Thoracic aorta (tissue), 2 donors: Measurements from ENCODE around the gene DIP2C. TPM values are rescaled to one million over a fixed set of nuclear protein-coding genes. Genes with fewer than 3 reads are reported as not detected.

Experiments
- ATAC-seq: fragments of 150-250 bp; one replicate; pipeline ENCODE4 v1.8.0; 2017; ENCODE audit warnings: low read depth; ENCODE audit not compliant: insufficient number of reproducible peaks, low FRiP score
- DNase-seq: peaks from one replicate; pipeline ENCODE4 v3.0.0-alpha.2; 2020; ENCODE audit warnings: low spot score
- H3K27ac ChIP-seq, 2 donors: fragments of 200-600 bp; sonication (generic); 1 replicate in 1 of 2; 2 replicates in 1 of 2; pipeline ENCODE4 v1.5.1; 2016; ENCODE audit warnings: mild to moderate bottlenecking in 2 of 2, moderate library complexity in 2 of 2
- H3K27me3 ChIP-seq: fragments of 200-600 bp; sonication (generic); replicated peaks from 2 replicates; pipeline ENCODE4 v1.6.0; 2016; ENCODE audit warnings: mild to moderate bottlenecking; ENCODE audit not compliant: insufficient read depth
- H3K36me3 ChIP-seq: fragments of 200-600 bp; sonication (generic); one replicate; pipeline ENCODE4 v1.5.1; 2016
- H3K4me1 ChIP-seq, 2 donors: fragments of 200-600 bp; sonication (generic); 1 replicate in 1 of 2; 2 replicates in 1 of 2; pipeline versions ENCODE4 v1.5.1 to v1.6.0; 2016; ENCODE audit warnings: low read depth in 2 of 2, mild to moderate bottlenecking in 1 of 2; ENCODE audit not compliant: control insufficient read depth in 1 of 2
- H3K4me3 ChIP-seq: fragments of 200-600 bp; sonication (generic); 2 replicates; pipeline ENCODE4 v1.5.1; 2016; ENCODE audit warnings: mild to moderate bottlenecking
- H3K9me3 ChIP-seq: fragments of 200-600 bp; sonication (generic); 2 replicates; pipeline ENCODE4 v1.5.1; 2016
- CTCF ChIP-seq: fragments of 200-600 bp; sonication (generic); IDR thresholded peaks from one replicate; pipeline ENCODE4 v1.5.1; 2019; ENCODE audit warnings: antibody characterized with exemption
- total RNA-seq, 2 donors: library from RNA; depleted of rRNA; stranded (reverse); fragments of >200 nt; gene quantifications; one replicate each; pipeline versions ENCODE4 v1.1.0 to v1.2.3, GENCODE V29; 2016

Gene DIP2C
- total RNA-seq, 2 donors from 2014 or later = 36.8 to 44.0 TPM

DNA sequence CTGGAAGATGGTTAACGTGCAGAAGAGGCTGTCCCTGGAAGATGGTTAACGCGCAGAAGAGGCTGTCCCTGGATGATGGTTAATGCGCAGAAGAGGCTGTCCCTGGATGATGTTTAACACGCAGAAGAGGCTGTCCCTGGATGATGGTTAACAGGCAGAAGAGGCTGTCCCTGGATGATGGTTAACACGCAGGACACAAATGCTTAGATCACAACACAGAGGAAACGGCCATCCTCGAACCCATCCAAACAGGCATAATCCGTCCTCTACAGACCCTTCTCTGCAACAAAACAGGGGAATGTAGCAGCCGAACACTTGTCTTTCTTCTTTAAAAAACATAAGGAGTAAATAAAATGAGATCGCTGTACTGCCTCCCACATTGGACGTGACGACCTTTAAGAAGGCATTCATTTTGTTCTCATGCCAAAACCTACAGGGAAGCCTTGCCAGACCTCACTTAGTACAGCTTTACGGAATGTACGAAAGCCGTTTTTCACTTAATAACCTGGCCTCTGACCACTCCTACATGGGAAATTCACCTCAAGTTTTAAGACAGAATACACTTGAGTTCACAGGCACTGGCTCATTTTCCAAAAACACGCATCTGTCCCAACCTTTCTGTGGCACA lies 309.0 kb downstream of the DIP2C start:
- no peak for DNase-seq
- TF ChIP-seq CTCF = no peak

DNA sequence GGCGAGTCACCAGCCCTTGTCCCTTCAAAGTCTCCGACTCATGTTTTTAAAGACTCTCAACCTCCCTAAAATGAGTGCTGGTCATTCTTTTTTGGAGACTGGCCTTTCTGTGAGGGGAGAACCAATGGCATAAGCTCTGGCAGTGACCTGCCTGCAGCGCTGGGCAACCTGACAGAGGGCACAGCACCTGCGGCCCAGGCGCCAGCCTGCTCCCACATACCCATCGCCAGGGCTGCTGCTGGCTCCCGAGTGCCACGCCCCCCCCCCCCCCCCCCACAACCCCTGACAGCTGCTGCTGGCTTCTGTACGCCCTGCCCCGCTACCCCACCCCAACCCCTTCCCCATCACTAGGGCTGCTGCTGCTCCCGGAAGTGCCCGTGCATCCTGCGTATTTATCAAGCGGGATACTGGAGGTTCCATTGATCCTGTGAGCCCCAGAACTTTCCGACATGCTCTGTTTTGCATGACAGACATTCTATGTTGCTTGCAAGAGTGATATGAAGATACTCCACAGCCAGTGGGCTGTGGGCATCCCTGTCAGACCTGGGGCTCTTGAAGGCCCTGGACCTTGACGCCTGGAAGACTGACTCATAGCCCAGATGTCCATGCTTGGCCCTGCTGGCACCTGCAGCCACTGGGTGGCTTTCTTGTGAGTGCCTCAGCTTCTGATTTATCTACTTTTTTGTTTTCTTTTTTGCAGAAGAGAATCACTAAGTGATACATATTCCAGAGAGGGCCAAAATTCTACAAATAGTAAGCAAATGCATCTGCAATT lies 310.4 kb downstream of the DIP2C start:
- DNase-seq = no peak

More for the DNA sequence above, 309.0 kb downstream of the DIP2C start:
- Histone ChIP-seq H3K4me3 (peak overlapping the region; percentile 10), H3K27me3 (no peaks in the 10 kb centered on the region), H3K27ac (no peak overlapping the region), H3K36me3 (peaks cover 9% of the 10 kb centered on the region), H3K4me1 (peaks cover 0 to 22% of the 10 kb centered on the region in 2 donors), H3K9me3 (no peaks in the 10 kb centered on the region)
- no peak for ATAC-seq

DNA sequence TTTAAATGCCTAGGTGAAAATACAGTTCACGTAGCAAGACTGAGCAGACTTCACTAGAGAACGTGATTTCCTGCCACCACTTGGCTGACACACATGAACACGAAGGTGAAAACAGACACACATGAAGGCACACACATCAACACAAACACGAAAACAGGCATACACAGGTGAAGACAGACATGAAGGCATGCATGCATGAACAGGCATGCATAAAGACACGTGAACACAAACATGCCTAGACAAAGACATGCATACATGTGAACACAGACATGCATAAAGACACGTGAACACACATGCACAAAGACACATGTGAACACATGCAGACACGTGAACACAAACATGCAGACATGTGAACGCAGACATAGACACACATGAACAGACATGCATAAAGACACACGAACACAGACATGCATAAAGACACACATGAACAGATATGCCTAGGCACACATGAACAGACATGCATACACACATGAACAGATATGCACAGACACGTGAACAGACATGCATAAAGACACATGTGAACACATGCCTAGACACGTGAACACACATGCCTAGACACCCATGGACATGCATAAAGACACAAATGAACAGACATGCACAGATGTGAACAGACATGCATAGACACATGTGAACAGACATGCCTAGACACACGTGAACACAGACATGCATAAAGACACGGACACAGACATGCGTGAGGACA lies 311.1 kb downstream of the DIP2C start:
- DNase-seq = no peak
- Histone ChIP-seq H3K4me3 (no peak overlapping the region), H3K9me3 (no peaks in the 10 kb centered on the region), H3K27me3 (no peaks in the 10 kb centered on the region), H3K36me3 (peaks cover 4% of the 10 kb centered on the region), H3K4me1 (peaks cover 4 to 37% of the 10 kb centered on the region in 2 donors), H3K27ac (no peak overlapping the region)
- no peak for TF ChIP-seq CTCF
- no peak for ATAC-seq

More for the DNA sequence above, 310.4 kb downstream of the DIP2C start:
- no peaks in the 10 kb centered on the region for H3K27me3 ChIP-seq
- peaks cover 4% of the 10 kb centered on the region for H3K36me3 ChIP-seq
- no peak overlapping the region for H3K4me3 ChIP-seq
- H3K27ac ChIP-seq = no peak overlapping the region
- peaks cover 0 to 29% of the 10 kb centered on the region in 2 donors for H3K4me1 ChIP-seq
- H3K9me3 ChIP-seq = no peaks in the 10 kb centered on the region
- no peak for TF ChIP-seq CTCF
- ATAC-seq = no peak

DNA sequence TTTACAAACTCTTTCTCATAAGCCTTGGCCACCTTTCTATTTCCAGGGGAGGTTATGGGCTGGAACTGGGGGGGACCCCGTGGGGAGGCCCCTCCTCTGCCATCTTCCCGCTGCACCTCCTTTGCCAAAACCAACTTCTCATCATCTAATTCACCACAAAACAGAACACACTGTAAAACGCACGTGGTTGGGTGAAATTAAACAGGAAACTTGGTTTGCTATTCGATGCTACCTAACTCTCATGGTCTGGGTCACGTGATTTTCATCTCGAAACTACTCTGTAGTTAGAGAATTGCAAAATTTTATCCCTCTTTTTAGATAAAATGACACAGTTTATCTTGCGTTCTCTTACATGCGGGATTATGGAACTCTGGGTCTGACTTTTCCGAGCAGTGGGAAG lies 312.2 kb downstream of the DIP2C start:
- Histone ChIP-seq H3K27me3 (no peaks in the 10 kb centered on the region), H3K36me3 (peaks cover 4% of the 10 kb centered on the region), H3K9me3 (no peaks in the 10 kb centered on the region), H3K4me1 (peaks cover 11 to 48% of the 10 kb centered on the region in 2 donors), H3K27ac (no peak overlapping the region), H3K4me3 (no peak overlapping the region)
- no peak for TF ChIP-seq CTCF
- ATAC-seq (no peak), DNase-seq (no peak)
